Raji (cell line): ENCODE results near the gene H6PD.

Experiments used
- POLR2A ChIP-seq: IDR thresholded peaks from 2 replicates; pipeline ENCODE4 v1.6.1; 2011; ENCODE audit warnings: low read depth, low read length, control low read depth; ENCODE audit not compliant: insufficient read depth

The H6PD gene

GRCh38 chr1:9201401-9202239 lies 33.0 kb upstream of the H6PD start:
- TF ChIP-seq POLR2A, result no peak

- TF ChIP-seq POLR2A, result no peak
Observed at GRCh38 chr1:9202240-9202870, 32.2 kb upstream of the H6PD start.

GRCh38 chr1:9203511-9203982 lies 31.0 kb upstream of the H6PD start:
- TF ChIP-seq POLR2A, result no peak

GRCh38 chr1:9204156-9204720 lies 30.3 kb upstream of the H6PD start:
- TF ChIP-seq POLR2A, result no peak

- TF ChIP-seq POLR2A, result no peak
Observed at GRCh38 chr1:9207086-9207485, 27.5 kb upstream of the H6PD start.

GRCh38 chr1:9207715-9208114 lies 26.9 kb upstream of the H6PD start:
- TF ChIP-seq POLR2A, result no peak

- no peak for TF ChIP-seq POLR2A
Observed at GRCh38 chr1:9211291-9211811, 23.2 kb upstream of the H6PD start.

- TF ChIP-seq POLR2A, result no peak
Observed at GRCh38 chr1:9212735-9213134, 21.8 kb upstream of the H6PD start.

- no peak for TF ChIP-seq POLR2A
Observed at GRCh38 chr1:9213956-9214355, 20.6 kb upstream of the H6PD start.

GRCh38 chr1:9218917-9219316 lies 15.7 kb upstream of the H6PD start:
- no peak for TF ChIP-seq POLR2A

- no peak for TF ChIP-seq POLR2A
Observed at GRCh38 chr1:9222846-9223625, 11.5 kb upstream of the H6PD start.

- no peak for TF ChIP-seq POLR2A
Observed at GRCh38 chr1:9224664-9225410, 9.7 kb upstream of the H6PD start.

- TF ChIP-seq POLR2A, result no peak
Observed at GRCh38 chr1:9225411-9225785, 9.2 kb upstream of the H6PD start.

- no peak for TF ChIP-seq POLR2A
Observed at GRCh38 chr1:9228609-9229008, 6.0 kb upstream of the H6PD start.
